Panc1 (cell line): ENCODE measurements around the gene PPP2R1B. TPM values are rescaled to one million over a fixed set of nuclear protein-coding genes. Genes with fewer than 3 reads are reported as not detected.

Source experiments
- ATAC-seq: fragments of 200-7000 bp; cut with Tn5 transposase; 2 replicates; pipeline ENCODE4 v1.9.1; 2020; ENCODE audit warnings: mild to moderate bottlenecking, moderate library complexity
- BruUV-seq: library from RNA; stranded (reverse); fragments of 400-500 nt; replicated peaks from 2 replicates; lab custom pipeline; 2021; lab: Mats Ljungman, UMichigan
- CTCF ChIA-PET: fragments of 300-600 bp; sonication (Branson Sonifier 250); formaldehyde crosslinking; loops from one replicate; lab custom pipeline; 2022; ENCODE audit warnings: antibody characterized with exemption; lab: Charles Lee
- POLR2A ChIA-PET: fragments of 300-600 bp; sonication (Branson Sonifier 250); formaldehyde crosslinking; loops from one replicate; lab custom pipeline; 2022; ENCODE audit warnings: antibody characterized with exemption; lab: Charles Lee
- DNase-seq: peaks from one replicate; pipeline ENCODE4 v3.0.0-alpha.2; 2010; ENCODE audit warnings: low read depth, low spot score
- H3K27ac ChIP-seq: 2 replicates; pipeline ENCODE4 v1.5.1; 2011; ENCODE audit warnings: mild to moderate bottlenecking, low read length, inconsistent platforms
- H3K27me3 ChIP-seq: fragments of 200-500 bp; sonication (Bioruptor generic); 2 replicates; pipeline ENCODE4 v1.6.0; 2014; ENCODE audit warnings: low read length, inconsistent platforms; ENCODE audit not compliant: control insufficient read depth, insufficient read depth
- H3K36me3 ChIP-seq: fragments of 200-500 bp; sonication (Bioruptor generic); 2 replicates; pipeline ENCODE4 v1.5.1; 2014; ENCODE audit warnings: inconsistent platforms, mild to moderate bottlenecking, low read length, moderate library complexity; ENCODE audit not compliant: control insufficient read depth, insufficient read depth
- H3K4me1 ChIP-seq: 2 replicates; pipeline ENCODE4 v1.5.1; 2011; ENCODE audit warnings: inconsistent platforms, mild to moderate bottlenecking, low read length, moderate library complexity; ENCODE audit not compliant: control insufficient read depth, insufficient read depth
- H3K4me3 ChIP-seq, 2 experiments: 2 replicates each; pipeline ENCODE4 v1.5.1; 2011 to 2012; ENCODE audit warnings: low read depth in 2 of 2, low read length in 2 of 2, mild to moderate bottlenecking in 2 of 2, inconsistent platforms in 1 of 2, moderate library complexity in 1 of 2
- H3K9me3 ChIP-seq: fragments of 200-500 bp; sonication (Bioruptor generic); 2 replicates; pipeline ENCODE4 v1.5.1; 2014; ENCODE audit warnings: low read depth, mild to moderate bottlenecking, inconsistent platforms, low read length, moderate library complexity; ENCODE audit not compliant: control insufficient read depth, insufficient read depth
- POLR2AphosphoS5 ChIP-seq: IDR thresholded peaks from 2 replicates; pipeline ENCODE4 v1.6.1; 2012; ENCODE audit warnings: mild to moderate bottlenecking, low read depth, low read length, moderate library complexity
- SIN3A ChIP-seq: IDR thresholded peaks from 2 replicates; pipeline ENCODE4 v1.6.1; 2012; ENCODE audit warnings: low read depth, mild to moderate bottlenecking, low read length, moderate library complexity, borderline replicate concordance; ENCODE audit not compliant: insufficient read depth
- TCF7L2 ChIP-seq: IDR thresholded peaks from 2 replicates; pipeline ENCODE4 v1.6.1; 2011; ENCODE audit warnings: mild to moderate bottlenecking, low read depth, low read length, inconsistent platforms
- in situ Hi-C: cut with HindIII; loops from 2 replicates; pipeline ENCODE4 v1.10.0; 2016; ENCODE audit warnings: low sequenced_read_pairs, low pct_unique_long_range_greater_than_20kb
- intact Hi-C: fragments of 100-400 bp; cut with micrococcal nuclease; formaldehyde crosslinking; loops from one replicate; pipeline ENCODE4 v1.10.0; 2022; ENCODE audit not compliant: unreplicated experiment
- total RNA-seq: library from RNA; stranded (reverse); gene quantifications from one replicate; pipeline ENCODE4 v1.2.1, GENCODE V29; 2021; ENCODE audit not compliant: unreplicated experiment
- TF ChIP-seq, protein P1 (sequence below): fragments of 450-650 bp; IDR thresholded peaks from 2 replicates; pipeline ENCODE4 v1.5.1; 2017; ENCODE audit warnings: mild to moderate bottlenecking
- TF ChIP-seq, protein P2 (sequence below), 2 experiments: IDR thresholded peaks; 2 replicates each; pipeline ENCODE4 v1.6.1; 2011 to 2012; ENCODE audit warnings: low read depth in 2 of 2, control low read depth in 1 of 2, low read length in 1 of 2, mild to moderate bottlenecking in 1 of 2, moderate library complexity in 1 of 2; ENCODE audit not compliant: insufficient read depth in 1 of 2

The PPP2R1B gene
- total RNA-seq, 1 experiment from 2014 or later = 57.7 TPM

GRCh38 chr11:111726301-111726713 is 39.9 kb downstream of the PPP2R1B start:
- ATAC-seq (no peak), DNase-seq (no peak)
- ChIA-PET POLR2A (no interaction called here), CTCF (no interaction called here)
- no TSS peak for BruUV-seq
- no peaks in the 10 kb centered on the region for H3K27me3 ChIP-seq
- in situ Hi-C loops = no loop called here
- intact Hi-C loops = no loop called here
- peaks cover 16% of the 10 kb centered on the region for H3K36me3 ChIP-seq
- H3K27ac ChIP-seq = no peak overlapping the region
- no peaks in the 10 kb centered on the region for H3K4me1 ChIP-seq
- H3K4me3 ChIP-seq = no peak overlapping the region
- H3K9me3 ChIP-seq = no peaks in the 10 kb centered on the region
- TF ChIP-seq, protein P1, sequence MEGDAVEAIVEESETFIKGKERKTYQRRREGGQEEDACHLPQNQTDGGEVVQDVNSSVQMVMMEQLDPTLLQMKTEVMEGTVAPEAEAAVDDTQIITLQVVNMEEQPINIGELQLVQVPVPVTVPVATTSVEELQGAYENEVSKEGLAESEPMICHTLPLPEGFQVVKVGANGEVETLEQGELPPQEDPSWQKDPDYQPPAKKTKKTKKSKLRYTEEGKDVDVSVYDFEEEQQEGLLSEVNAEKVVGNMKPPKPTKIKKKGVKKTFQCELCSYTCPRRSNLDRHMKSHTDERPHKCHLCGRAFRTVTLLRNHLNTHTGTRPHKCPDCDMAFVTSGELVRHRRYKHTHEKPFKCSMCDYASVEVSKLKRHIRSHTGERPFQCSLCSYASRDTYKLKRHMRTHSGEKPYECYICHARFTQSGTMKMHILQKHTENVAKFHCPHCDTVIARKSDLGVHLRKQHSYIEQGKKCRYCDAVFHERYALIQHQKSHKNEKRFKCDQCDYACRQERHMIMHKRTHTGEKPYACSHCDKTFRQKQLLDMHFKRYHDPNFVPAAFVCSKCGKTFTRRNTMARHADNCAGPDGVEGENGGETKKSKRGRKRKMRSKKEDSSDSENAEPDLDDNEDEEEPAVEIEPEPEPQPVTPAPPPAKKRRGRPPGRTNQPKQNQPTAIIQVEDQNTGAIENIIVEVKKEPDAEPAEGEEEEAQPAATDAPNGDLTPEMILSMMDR = no peak
- TF ChIP-seq, protein P2, sequence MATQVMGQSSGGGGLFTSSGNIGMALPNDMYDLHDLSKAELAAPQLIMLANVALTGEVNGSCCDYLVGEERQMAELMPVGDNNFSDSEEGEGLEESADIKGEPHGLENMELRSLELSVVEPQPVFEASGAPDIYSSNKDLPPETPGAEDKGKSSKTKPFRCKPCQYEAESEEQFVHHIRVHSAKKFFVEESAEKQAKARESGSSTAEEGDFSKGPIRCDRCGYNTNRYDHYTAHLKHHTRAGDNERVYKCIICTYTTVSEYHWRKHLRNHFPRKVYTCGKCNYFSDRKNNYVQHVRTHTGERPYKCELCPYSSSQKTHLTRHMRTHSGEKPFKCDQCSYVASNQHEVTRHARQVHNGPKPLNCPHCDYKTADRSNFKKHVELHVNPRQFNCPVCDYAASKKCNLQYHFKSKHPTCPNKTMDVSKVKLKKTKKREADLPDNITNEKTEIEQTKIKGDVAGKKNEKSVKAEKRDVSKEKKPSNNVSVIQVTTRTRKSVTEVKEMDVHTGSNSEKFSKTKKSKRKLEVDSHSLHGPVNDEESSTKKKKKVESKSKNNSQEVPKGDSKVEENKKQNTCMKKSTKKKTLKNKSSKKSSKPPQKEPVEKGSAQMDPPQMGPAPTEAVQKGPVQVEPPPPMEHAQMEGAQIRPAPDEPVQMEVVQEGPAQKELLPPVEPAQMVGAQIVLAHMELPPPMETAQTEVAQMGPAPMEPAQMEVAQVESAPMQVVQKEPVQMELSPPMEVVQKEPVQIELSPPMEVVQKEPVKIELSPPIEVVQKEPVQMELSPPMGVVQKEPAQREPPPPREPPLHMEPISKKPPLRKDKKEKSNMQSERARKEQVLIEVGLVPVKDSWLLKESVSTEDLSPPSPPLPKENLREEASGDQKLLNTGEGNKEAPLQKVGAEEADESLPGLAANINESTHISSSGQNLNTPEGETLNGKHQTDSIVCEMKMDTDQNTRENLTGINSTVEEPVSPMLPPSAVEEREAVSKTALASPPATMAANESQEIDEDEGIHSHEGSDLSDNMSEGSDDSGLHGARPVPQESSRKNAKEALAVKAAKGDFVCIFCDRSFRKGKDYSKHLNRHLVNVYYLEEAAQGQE (IDR thresholded peaks at IDR 0.05; ENCODE audit: insufficient read depth in 1 of 2, low read depth in 2 of 2, low read length in 1 of 2) = no peak
- TF ChIP-seq SIN3A (no peak), POLR2AphosphoS5 (no peak), TCF7L2 (no peak)

GRCh38 chr11:111725621-111726020 is 40.6 kb downstream of the PPP2R1B start:
- ATAC-seq (no peak), DNase-seq (no peak)
- in situ Hi-C loops = no loop called here
- no TSS peak for BruUV-seq
- CTCF ChIA-PET = no interaction called here
- no peaks in the 10 kb centered on the region for H3K4me1 ChIP-seq
- H3K9me3 ChIP-seq = no peaks in the 10 kb centered on the region
- no peak overlapping the region for H3K4me3 ChIP-seq
- no peaks in the 10 kb centered on the region for H3K27me3 ChIP-seq
- intact Hi-C loops = no loop called here
- no peak overlapping the region for H3K27ac ChIP-seq
- POLR2A ChIA-PET = no interaction called here
- peaks cover 22% of the 10 kb centered on the region for H3K36me3 ChIP-seq
- TF ChIP-seq, protein P2 (IDR thresholded peaks at IDR 0.05; ENCODE audit: insufficient read depth in 1 of 2, low read depth in 2 of 2, low read length in 1 of 2) = no peak
- TF ChIP-seq TCF7L2 = no peak
